Transverse colon (tissue), 4 donors: Measurements from ENCODE around the gene PCDHGB1.

Source experiments
- EP300 ChIP-seq: sonication (generic); formaldehyde crosslinking; IDR thresholded peaks from one replicate; pipeline ENCODE4 v1.6.1; 2017; ENCODE audit warnings: antibody characterized with exemption, low read depth
- POLR2A ChIP-seq: fragments of 450-650 bp; IDR thresholded peaks from one replicate; pipeline ENCODE4 v1.6.1; 2016; ENCODE audit warnings: antibody characterized with exemption, mild to moderate bottlenecking, moderate library complexity
- POLR2AphosphoS5 ChIP-seq, 3 donors: sonication (generic); formaldehyde crosslinking; IDR thresholded peaks; one replicate each; pipeline ENCODE4 v1.6.1; 2016; ENCODE audit warnings: antibody characterized with exemption in 3 of 3
- TF ChIP-seq, protein P1 (sequence below), 5 experiments: fragments of 200-600 bp in 3 of 5; fragments of 450-650 bp in 2 of 5; sonication (generic) in 3 of 5; IDR thresholded peaks; 1 replicate in 2 of 5; 2 replicates in 3 of 5; pipeline ENCODE4 v1.5.1; 2016 to 2017; ENCODE audit warnings: antibody characterized with exemption in 5 of 5, inconsistent platforms in 3 of 5, mild to moderate bottlenecking in 2 of 5, moderate library complexity in 1 of 5

DNA sequence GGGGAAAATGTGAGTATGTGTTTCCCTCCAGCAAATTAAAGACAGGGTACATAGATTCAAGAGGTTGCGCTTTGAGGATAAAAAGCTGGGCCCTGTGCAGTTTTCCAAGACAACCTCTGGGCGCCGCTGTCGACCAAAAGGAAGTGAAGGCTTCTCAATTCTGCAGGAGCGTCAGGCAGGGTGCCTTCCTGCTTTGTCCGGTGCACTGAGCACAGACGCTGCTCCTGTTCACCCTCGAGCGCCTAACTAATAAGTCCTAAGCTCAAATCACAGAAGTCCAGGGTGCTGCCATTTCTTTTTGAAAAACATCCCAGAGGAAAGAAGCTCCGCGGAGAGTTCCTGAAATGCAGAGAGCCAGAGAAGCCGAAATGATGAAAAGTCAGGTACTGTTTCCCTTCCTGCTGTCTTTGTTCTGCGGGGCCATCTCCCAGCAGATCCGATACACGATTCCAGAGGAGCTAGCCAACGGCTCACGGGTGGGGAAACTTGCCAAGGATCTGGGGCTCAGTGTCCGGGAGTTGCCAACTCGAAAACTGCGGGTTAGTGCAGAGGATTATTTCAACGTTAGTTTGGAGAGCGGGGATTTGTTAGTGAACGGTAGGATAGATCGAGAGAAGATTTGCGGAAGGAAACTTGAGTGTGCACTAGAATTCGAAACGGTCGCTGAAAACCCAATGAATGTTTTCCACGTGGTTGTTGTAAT is at the start of gene PCDHGB1:
- TF ChIP-seq POLR2AphosphoS5 (IDR thresholded peaks at IDR 0.05) = no peak
- no peak for TF ChIP-seq POLR2A
- no peak for TF ChIP-seq EP300
- TF ChIP-seq, protein P1, sequence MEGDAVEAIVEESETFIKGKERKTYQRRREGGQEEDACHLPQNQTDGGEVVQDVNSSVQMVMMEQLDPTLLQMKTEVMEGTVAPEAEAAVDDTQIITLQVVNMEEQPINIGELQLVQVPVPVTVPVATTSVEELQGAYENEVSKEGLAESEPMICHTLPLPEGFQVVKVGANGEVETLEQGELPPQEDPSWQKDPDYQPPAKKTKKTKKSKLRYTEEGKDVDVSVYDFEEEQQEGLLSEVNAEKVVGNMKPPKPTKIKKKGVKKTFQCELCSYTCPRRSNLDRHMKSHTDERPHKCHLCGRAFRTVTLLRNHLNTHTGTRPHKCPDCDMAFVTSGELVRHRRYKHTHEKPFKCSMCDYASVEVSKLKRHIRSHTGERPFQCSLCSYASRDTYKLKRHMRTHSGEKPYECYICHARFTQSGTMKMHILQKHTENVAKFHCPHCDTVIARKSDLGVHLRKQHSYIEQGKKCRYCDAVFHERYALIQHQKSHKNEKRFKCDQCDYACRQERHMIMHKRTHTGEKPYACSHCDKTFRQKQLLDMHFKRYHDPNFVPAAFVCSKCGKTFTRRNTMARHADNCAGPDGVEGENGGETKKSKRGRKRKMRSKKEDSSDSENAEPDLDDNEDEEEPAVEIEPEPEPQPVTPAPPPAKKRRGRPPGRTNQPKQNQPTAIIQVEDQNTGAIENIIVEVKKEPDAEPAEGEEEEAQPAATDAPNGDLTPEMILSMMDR (IDR thresholded peaks at IDR 0.05) = peak in 2 of 5 experiments; percentile 15 to 41
